Measurements from ENCODE around the gene CCDC57.
"Not testable (repeated sequence)": the region's sequence is repeated elsewhere in the genome, so short reads cannot be mapped to it uniquely, and the experiment has no call there.

The CCDC57 gene

DNA sequence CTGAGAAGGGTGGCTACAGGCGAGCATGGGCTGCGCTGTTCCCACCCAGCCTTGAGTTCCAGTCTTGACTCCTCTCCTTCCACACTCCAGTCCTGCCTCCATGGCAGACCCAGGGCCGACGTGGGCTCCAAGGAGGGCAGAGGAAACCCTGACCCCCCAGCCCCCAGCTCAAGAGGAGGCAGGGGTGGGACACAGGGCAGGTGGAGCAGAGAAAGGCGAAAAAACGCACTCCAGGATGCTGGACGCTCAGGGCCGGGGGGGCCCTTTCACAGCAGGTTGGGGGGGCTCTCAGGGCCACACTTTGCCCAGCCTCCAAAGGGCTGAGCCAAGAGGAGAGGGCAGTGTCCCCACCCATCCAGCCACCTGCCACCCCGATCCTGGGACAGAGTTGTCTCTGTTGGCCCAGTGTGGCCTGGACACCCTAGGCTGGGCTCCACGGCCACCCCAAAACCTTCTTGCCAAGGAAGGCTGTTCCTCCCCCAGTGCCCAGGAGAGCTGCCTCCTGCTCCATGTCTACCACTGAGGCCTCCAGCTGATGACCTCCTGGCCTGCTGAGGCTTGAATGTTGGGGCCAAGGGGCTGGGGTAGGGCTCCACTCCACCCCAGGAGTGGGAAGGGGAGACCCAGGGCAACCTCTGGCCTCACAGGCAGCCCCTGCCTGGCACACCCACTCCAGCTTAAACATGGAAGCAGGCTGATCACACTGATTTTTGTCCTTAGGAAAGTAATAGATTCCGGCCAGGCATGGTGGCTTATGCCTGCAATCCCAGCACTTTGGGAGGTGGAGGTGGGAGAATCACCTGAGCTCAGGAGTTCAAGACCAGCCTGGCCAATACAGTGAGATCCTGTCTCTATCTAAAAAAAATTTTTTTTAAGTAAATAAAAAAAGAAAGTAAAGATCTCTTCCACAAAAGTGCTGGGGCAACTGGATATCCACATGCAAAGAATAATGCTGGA, 7.4 kb upstream of the CCDC57 start:
- DNase-seq: no peak

DNA sequence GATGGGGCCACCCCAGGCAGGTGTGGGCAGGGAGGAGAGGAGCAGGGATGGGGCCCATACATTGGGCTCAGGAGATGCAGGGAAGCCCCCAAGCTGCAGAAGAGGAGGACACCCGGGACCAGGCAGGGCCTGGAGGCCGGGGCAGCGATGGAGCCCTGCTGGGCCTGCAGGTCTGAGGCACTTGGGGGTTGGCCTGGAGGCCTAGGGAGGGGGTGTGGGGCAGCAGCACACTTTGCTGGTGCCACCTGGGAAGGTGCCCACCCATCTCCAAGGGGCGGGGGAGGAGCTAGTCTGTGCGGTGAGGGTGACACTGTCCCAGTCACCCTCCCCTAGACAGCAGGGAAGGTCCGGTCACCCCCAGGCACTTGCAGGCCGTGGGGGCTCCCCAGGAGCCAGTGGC, 6.4 kb upstream of the CCDC57 start:
- DNase-seq: no peak

GRCh38 chr17:82218349-82219075, 5.9 kb upstream of the CCDC57 start:
- no peak for DNase-seq

DNA sequence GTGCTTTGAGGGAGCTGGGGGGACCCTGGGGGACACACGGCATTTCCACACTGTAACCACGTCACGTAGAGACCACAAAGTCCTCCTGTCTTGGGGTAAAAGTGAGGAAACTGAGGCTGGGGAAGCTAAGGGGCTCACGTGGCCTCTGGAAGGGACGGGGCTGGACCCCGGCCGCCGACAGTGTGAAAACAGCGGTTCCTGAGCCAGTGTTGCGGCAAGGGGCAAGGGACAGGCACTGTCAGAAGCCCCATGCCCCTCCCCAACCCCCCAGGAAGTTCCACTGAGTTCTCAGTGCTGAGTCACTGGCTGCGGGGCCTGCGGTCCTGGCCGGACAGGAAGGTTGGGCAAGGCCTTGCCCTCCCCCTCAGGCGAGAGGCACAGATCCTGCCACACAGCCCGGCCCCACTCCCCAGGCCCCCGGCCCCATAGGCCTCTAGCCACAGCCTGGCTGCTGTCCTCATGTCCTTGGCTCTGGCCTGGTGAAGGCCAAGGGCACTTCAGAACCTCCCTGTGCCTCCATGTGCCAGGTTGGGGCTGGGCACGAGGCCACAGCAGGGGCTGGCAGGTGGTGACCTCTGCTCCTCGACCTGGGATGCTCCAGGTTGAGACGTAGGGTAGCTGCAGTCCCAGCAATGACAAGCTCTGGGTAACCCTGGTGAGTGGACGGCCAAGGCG, 5.0 kb upstream of the CCDC57 start:
- DNase-seq: no peak

DNA sequence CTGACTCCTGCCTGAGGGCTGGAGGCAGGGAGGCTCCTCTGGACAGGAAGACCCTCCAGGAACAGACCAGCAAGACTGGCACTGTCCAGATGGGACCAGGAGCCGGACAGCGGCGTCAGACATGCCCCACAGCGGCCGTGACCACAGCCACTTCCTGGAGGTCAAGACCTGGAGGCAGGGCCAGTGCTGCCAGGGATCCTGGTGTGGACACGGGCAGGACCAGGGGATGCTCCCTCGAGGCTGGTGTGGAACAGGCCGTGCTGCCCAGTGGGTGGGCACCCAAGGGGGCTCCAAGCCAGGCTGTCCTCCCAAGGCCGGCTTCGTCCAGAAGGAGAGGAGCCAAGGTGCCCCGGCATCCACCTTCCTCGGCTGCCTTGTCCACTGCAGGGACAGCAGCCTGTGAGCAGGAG, 4.5 kb upstream of the CCDC57 start:
- no peak for DNase-seq

DNA sequence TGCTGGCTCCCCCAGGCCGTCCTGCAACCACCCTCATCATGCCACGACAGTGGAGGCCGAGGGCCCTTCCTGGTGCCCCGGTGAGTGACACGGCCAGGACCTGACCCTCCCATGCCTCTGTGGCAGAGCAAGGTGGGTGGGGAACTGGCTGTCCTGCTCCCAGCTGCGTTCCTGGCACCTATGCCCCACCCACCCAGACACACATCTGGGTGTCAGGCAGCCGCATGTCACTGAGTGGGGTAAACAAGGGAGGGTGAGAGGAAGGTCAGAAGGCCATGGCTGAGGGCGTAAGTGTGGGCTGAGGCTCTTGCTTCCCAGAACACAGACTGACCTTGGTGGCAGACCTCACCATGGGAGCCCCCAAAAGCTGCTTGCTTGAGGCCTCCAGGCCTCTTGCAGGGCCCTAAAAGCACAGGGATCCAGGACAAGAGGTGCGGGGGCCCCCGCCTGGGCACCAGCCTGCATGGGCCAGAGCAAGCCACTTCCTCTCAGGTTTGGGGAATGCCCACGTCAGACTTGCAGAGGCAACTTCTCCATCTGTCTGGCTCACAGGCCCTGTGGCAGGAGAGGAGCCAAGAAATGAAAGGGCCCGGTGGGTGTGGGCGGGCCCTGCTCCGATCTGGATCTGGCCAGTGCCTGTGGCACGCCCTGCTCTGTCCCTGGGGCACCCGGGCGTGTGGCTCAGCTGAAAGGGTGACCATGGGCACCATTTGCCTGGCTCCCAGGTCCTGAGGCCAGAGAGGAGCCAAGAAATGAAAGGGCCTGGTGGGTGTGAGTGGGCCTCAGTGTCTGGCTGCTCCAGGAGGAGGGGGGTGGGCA, 3.9 kb upstream of the CCDC57 start:
- peak; percentile 49 for DNase-seq

DNA sequence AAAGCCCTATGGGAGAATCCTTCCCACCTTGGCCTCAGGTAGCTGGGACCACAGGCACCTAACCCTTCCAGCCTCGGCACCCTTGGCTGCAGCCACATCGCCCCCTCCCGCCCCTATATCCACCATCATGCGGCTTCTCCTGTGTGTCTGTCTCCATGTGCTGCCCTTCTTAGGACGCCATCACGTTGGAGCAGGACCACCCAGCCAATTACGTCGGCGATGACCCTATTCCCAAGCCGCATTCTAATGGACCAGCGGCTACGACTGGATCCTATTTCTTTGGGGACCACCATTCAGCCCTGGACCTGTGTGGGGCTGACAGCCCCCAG, 3.3 kb upstream of the CCDC57 start:
- DNase-seq: no peak

- peak; percentile 42 for DNase-seq
Measured at GRCh38 chr17:82215095-82215971, 2.7 kb upstream of the CCDC57 start.

DNA sequence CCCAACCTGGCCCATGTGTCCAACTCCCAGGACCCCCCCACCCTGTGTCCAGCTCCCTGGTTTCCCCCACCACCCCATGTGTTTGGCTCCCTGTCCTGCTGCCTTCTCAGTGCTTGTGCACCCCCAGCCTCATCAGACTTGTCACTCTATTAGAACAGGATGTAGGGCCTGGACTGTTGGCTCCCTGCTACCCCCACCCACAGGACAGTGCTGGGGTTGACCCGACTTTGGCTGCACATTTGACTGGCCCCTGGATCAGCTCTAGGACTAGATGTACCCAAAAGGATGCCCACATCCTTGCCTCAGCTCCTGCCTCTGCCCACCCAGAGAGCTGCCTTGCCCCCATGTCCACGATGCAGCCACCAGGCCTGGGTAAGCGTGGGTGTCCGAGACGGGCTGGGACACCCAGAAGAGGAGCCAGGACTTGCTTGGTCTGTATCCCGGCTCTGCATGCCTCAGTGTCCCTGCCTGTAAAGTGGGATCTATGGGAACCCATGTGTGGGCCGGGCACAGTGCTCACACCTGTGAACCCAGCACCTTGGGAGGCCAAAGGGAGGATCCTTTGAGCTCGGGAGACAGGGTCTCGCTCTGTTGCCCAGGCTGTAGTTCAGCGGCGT, 1.5 kb upstream of the CCDC57 start:
- no peak for DNase-seq

GRCh38 chr17:82213251-82214011, 789 bp upstream of the CCDC57 start:
- peak; percentile 54 for DNase-seq

DNA sequence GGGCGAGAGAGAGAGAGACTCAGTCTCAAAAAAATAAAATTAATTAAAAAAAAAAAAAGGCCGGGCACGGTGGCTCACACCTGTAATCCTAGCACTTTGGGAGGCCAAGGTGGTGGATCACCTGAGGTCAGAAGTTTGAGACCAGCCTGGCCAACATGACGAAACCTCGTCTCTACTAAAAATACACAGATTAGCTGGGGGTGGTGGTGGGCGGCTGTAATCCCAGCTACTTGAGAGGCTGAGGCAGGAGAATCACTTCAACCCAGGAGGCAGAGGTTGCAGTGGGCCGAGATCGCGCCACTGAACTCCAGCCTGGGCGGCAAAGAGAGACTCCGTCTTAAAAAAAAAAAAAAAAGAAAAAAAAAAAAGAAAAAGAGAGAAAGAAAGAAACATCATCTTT, 2.0 kb downstream of the CCDC57 start:
- not testable (repeated sequence) for DNase-seq

DNA sequence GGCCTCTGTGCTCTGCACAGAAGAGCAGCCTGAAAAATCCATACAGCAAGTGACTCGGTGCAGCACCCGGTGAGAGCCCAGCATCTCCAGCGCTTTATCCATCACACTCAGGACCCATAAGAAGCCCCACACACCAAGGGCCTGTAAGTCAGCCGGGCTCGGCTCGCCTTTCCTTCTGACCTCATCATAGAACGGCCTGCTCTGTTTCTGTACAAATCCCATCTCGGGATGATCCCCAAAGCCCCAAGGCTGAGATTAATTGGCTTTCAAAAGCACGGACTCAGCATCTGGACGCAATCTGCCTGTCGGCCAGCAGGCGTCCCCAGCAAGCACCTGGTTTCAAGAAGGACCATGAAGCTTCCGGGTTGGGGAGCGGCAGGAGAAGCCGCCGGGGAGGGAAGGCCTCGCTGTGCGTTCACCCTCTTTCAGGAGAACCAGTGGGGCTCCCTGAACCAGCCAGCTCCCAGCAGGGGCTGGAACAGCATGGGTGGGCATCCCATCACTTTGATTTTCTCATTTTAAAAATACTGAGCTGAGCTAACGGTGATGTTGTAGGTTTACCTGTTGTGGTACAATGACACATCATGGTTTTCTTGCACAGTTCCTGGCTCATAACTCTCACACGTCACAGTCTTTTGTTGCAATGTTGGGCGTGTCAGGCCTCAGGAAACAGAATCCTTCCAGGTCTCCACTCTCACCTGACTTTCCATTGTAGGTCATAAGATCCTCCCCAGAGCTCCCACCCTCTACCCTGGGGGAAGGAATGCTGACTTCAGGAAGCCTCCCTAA, 6.7 kb downstream of the CCDC57 start:
- peak; percentile 72 for DNase-seq

DNA sequence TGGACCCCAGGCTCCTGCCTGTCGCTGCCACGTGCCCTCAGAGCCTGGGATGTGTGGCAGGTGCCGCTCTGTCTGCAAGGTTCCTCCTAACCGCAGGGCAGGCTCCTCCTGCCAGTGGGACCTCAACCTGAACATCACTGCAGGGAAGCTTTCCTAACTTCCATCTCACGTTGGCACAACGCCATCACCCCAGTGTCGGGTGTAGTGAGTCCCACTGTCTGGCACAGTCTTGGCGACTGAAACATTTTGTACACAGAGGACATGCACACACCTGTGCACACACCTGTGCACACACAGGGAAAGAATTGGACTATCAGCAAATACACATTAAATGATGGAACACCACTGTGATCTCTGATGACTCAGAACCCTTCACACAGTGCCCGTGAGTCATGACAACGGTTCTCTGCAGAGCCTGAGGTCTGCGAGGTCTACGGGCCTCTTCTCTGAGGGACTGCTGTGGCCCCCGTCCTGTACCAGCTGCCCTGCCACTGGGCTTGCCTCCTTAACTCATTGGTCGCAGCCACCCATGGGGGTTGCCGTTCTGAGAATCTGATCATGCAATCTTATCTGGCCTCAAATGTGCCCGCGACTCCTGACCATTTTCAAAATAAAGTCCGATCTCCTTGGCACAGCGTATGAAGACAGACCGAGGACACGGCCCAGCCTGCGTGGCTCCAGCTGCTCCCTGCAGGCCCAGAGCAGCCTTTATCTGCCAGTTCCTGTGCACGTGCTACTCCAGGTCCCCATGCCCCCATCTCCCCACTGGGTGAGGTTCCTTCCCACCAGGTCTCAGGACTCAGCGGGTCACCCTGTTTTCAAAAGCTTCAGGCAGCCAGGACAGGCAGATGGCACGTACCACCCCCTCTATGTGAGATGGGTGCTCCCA, 7.6 kb downstream of the CCDC57 start:
- DNase-seq: peak; percentile 49

- no peak for DNase-seq
Measured at GRCh38 chr17:82203920-82204319, 8.7 kb downstream of the CCDC57 start.

DNA sequence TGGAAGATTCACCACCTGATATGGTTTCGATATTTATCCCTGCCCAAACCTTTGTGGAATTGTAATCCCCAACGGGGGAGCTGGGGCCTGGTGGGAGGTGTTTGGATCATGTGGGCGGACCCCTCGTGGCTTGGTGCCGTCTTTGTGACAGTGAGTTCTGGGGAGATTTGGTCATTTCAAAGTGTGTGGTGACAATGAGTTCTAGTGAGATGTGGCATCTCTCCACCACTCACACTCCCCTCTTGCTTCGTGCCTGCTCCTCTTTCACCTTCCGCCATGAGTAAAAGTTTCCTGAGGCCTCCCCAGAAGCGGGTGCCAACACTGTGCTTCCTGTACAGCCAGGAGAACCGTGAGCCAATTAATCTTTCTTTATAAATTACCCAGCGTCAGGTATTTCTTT, 9.7 kb downstream of the CCDC57 start:
- DNase-seq: no peak

GRCh38 chr17:82201498-82201910, 11.1 kb downstream of the CCDC57 start:
- no peak for DNase-seq

DNA sequence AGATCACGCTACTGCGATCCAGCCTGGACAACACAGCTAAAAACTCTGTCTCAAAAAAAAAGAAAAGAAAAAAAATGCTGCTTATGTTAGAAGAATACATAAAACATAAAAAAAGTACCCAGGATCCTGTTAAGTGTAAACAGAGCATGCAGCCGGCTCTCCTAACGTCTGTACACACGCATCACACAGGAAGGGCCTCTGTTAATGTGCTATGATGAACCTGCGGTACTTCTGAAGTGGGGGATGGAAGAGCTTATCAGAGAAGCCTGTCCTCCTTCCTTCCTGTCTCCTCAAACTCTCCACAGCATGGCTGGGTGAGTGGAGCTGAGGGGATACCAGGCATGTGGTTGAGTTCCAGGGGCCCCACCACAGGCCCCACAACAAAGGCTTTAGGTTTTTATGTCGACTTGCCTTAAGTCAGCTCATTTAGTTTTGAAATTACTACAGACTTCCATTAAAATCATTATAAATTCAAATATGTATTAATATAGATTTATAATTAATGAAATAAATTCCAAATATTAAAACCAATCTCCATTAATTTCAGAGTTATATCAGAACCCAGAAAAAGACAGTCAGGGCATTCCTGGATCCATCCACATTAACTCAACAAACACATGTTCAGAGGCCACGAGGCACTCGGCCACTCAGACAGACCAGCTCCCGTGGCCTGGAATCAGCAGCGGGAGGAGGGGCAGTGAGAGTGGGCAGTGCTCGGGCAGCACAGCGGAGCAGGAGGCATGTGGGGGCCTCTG, 11.7 kb downstream of the CCDC57 start:
- DNase-seq: no peak

GRCh38 chr17:82200135-82200534, 12.5 kb downstream of the CCDC57 start:
- no peak for DNase-seq
